ENCODE results near the gene LCN15. TPM values are rescaled to one million over a fixed set of nuclear protein-coding genes. Genes with fewer than 3 reads are reported as not detected.
A peak's percentile ranks its signal among the peaks of the same experiment; 100 is the strongest.

Gene LCN15
- total RNA-seq, 1 donor from 2014 or later = 0.49 TPM

DNA sequence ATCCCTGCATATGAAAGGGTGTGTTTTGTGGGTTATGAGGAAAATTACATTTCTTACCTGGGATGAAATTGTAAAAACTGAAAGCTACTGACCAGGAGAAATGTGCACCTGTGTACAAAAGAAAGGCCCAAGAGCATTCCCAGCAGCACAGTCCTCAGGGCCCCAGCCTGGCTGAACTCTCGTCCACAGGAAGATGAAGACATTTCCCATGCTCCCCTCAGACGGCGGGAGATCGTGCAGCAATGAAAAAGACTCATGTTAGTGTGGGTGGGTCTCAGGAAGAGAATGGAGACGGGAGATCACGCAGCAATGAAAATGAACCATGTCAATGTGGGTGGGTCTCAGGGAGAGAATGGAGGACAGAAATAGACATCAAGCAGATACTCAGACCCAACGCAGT lies 12.6 kb upstream of the LCN15 start:
- no peak for DNase-seq (ENCODE audit: low spot score)
- H3K4me3 Mint-ChIP-seq (ENCODE audit: unreplicated experiment) = no peak overlapping the region
- H3K9me3 Mint-ChIP-seq (ENCODE audit: unreplicated experiment) = no peaks in the 10 kb centered on the region
- peaks cover 9% of the 10 kb centered on the region for H3K36me3 Mint-ChIP-seq (ENCODE audit: low read depth, unreplicated experiment)
- peaks cover 2% of the 10 kb centered on the region for H3K4me1 Mint-ChIP-seq (ENCODE audit: unreplicated experiment)
- TF ChIP-seq, protein P1, sequence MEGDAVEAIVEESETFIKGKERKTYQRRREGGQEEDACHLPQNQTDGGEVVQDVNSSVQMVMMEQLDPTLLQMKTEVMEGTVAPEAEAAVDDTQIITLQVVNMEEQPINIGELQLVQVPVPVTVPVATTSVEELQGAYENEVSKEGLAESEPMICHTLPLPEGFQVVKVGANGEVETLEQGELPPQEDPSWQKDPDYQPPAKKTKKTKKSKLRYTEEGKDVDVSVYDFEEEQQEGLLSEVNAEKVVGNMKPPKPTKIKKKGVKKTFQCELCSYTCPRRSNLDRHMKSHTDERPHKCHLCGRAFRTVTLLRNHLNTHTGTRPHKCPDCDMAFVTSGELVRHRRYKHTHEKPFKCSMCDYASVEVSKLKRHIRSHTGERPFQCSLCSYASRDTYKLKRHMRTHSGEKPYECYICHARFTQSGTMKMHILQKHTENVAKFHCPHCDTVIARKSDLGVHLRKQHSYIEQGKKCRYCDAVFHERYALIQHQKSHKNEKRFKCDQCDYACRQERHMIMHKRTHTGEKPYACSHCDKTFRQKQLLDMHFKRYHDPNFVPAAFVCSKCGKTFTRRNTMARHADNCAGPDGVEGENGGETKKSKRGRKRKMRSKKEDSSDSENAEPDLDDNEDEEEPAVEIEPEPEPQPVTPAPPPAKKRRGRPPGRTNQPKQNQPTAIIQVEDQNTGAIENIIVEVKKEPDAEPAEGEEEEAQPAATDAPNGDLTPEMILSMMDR (IDR thresholded peaks at IDR 0.05; ENCODE audit: unreplicated experiment) = no peak
- no peak overlapping the region for H3K27ac Mint-ChIP-seq (ENCODE audit: unreplicated experiment)
- H3K27me3 Mint-ChIP-seq (ENCODE audit: unreplicated experiment) = peaks cover 21% of the 10 kb centered on the region

DNA sequence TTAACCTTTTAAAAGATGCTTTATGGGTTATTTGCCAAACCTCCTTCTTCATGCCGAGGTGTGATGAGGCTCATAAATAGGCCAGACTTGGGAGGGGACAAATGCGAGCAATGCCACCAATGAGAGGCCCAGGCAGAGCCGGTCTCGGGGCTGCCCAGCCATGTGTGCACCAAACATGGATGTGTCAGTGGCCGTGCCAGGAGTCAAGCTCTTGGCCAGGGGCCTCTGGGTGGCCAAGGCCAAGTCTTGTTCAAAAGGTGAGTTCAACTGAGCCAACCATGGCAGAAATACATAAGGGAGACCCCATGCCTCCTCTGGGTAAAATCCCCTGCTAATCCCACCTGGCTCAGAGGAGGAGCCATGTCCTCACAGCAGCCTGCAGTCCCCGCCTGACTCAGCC lies 10.9 kb upstream of the LCN15 start:
- Mint-ChIP-seq H3K9me3 (ENCODE audit: unreplicated experiment) (no peaks in the 10 kb centered on the region), H3K36me3 (ENCODE audit: low read depth, unreplicated experiment) (peaks cover 9% of the 10 kb centered on the region), H3K27ac (ENCODE audit: unreplicated experiment) (no peak overlapping the region), H3K4me1 (ENCODE audit: unreplicated experiment) (peaks cover 2% of the 10 kb centered on the region), H3K27me3 (ENCODE audit: unreplicated experiment) (peaks cover 24% of the 10 kb centered on the region), H3K4me3 (ENCODE audit: unreplicated experiment) (no peak overlapping the region)
- no peak for DNase-seq (ENCODE audit: low spot score)
- TF ChIP-seq, protein P1 (IDR thresholded peaks at IDR 0.05; ENCODE audit: unreplicated experiment) = no peak

DNA sequence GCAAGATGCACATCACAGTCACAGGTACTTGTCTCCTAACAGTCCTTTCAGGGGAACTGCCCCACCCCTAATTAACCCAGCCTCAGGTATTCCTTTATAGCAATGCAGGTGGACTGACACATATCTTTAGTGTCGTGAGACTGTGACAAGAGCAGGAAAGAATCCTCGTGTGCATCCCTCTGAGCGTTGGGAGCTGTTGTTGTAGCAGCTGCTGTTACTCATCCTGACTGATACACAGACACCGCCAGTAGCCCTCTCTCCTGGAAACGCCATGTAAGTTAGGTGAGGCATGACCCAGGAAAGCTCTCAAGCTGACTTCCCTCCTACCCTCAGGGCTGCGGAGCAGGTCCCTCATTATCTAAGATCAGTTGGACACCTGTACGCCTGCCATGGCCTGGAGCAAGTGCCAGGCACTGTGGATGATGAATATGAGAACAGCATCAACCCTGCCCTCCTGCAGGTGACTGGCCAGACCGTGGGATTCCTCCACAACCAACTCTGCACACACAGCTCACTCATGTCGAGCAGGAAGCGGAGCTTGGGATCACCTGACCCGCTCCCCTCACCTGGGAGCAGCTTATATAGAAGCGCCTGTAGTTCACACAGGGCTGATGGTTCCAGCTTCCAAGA lies 10.2 kb upstream of the LCN15 start:
- peaks cover 9% of the 10 kb centered on the region for H3K36me3 Mint-ChIP-seq (ENCODE audit: low read depth, unreplicated experiment)
- H3K27ac Mint-ChIP-seq (ENCODE audit: unreplicated experiment) = no peak overlapping the region
- H3K4me1 Mint-ChIP-seq (ENCODE audit: unreplicated experiment) = peaks cover 2% of the 10 kb centered on the region
- H3K4me3 Mint-ChIP-seq (ENCODE audit: unreplicated experiment) = no peak overlapping the region
- TF ChIP-seq, protein P1 (IDR thresholded peaks at IDR 0.05; ENCODE audit: unreplicated experiment) = no peak
- H3K27me3 Mint-ChIP-seq (ENCODE audit: unreplicated experiment) = peaks cover 23% of the 10 kb centered on the region
- H3K9me3 Mint-ChIP-seq (ENCODE audit: unreplicated experiment) = no peaks in the 10 kb centered on the region
- no peak for DNase-seq (ENCODE audit: low spot score)

DNA sequence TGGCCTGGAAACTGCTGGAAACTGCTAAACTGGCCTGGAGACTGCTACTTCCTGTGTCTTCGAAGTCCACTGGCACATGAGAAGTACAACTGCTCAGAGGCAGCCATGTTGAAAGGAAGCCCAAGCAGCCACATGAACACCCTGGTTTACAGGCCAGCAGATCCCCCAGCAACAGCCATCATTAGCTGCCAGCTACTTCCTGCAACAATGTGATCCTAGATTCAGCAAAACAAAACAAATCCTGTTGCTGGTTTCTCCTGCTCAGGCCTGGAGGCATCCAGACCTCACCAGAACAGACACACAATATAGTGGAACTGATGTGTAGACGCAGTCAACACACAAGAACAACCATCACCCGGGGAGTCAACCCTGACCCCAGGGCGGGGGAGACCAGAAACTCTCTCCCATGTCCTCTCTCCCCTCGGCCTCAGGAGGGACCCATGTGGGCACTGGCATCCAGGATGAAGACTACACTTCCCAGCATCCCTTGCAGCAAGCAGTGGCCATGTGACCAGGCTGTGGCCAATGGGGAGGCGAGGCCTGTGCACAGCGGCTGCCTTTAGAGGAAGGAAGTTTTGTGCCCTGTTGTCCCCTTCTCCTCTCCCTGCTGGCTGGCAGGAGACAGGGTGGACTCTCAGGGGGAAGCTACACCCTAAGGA lies 9.2 kb upstream of the LCN15 start:
- Mint-ChIP-seq H3K9me3 (ENCODE audit: unreplicated experiment) (no peaks in the 10 kb centered on the region), H3K4me1 (ENCODE audit: unreplicated experiment) (peaks cover 2% of the 10 kb centered on the region), H3K27me3 (ENCODE audit: unreplicated experiment) (peaks cover 16% of the 10 kb centered on the region), H3K27ac (ENCODE audit: unreplicated experiment) (no peak overlapping the region), H3K4me3 (ENCODE audit: unreplicated experiment) (peak overlapping the region; percentile 25), H3K36me3 (ENCODE audit: low read depth, unreplicated experiment) (peaks cover 4% of the 10 kb centered on the region)
- peak; percentile 33 for DNase-seq (ENCODE audit: low spot score)
- TF ChIP-seq, protein P1 (IDR thresholded peaks at IDR 0.05; ENCODE audit: unreplicated experiment) = no peak

DNA sequence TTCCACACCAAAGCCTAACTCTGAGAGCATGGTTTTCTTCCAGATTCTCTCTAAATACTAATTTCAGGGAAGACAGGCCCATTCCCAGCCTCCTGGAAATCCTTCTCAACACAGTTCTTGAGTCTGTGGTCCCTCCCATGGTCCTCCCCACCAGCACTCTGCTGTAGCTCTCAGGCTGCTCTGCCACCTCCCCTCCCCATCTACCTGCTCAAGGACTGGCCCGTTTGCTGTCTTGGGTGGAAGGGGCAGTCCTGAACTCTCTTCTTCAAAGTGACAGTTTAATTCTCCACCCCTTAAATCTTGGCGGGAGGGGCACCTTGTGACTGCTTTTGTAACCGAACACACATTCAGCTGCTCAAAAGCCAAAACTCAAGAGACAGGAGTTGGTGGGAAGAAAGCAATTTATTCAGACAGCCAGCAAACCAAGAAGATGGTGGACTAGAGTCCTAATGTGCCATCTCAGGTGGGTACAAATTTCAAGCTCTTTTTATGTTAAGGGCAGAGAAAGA lies 7.6 kb upstream of the LCN15 start:
- TF ChIP-seq, protein P1 (IDR thresholded peaks at IDR 0.05; ENCODE audit: unreplicated experiment) = no peak
- Mint-ChIP-seq H3K27me3 (ENCODE audit: unreplicated experiment) (peaks cover 10% of the 10 kb centered on the region), H3K27ac (ENCODE audit: unreplicated experiment) (no peak overlapping the region), H3K36me3 (ENCODE audit: low read depth, unreplicated experiment) (no peaks in the 10 kb centered on the region), H3K4me1 (ENCODE audit: unreplicated experiment) (peaks cover 2% of the 10 kb centered on the region), H3K9me3 (ENCODE audit: unreplicated experiment) (no peaks in the 10 kb centered on the region), H3K4me3 (ENCODE audit: unreplicated experiment) (no peak overlapping the region)
- DNase-seq (ENCODE audit: low spot score) = no peak
